OCI-M2 (cell line): ENCODE measurements around the gene CALCOCO2.
"Not testable (repeated sequence)": the region's sequence is repeated elsewhere in the genome, so short reads cannot be mapped to it uniquely, and the experiment has no call there.

Source experiments
- DNase-seq: peaks from one replicate; lab custom pipeline; 2025; ENCODE audit not compliant: unreplicated experiment; lab: John Stamatoyannopoulos, UW

Gene CALCOCO2

DNA sequence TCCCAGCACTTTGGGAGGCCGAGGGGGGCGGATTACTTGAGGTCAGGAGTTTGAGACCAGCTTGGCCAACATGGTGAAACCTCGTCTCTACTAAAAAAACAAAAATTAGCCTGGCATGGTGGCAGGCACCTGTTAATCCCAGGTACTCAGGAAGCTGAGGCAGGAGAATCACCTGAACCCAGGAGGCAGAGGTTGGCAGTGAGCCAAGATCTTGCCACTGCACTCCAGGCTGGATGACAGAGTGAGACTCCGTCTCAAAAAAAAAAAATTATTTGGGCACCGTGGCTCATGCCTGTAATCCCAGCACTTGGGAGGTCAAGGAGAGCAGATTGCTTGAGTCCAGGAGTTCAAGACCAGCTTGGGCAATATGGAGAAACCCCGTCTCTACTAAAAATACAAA lies 9.9 kb upstream of the CALCOCO2 start:
- not testable (repeated sequence) for DNase-seq

DNA sequence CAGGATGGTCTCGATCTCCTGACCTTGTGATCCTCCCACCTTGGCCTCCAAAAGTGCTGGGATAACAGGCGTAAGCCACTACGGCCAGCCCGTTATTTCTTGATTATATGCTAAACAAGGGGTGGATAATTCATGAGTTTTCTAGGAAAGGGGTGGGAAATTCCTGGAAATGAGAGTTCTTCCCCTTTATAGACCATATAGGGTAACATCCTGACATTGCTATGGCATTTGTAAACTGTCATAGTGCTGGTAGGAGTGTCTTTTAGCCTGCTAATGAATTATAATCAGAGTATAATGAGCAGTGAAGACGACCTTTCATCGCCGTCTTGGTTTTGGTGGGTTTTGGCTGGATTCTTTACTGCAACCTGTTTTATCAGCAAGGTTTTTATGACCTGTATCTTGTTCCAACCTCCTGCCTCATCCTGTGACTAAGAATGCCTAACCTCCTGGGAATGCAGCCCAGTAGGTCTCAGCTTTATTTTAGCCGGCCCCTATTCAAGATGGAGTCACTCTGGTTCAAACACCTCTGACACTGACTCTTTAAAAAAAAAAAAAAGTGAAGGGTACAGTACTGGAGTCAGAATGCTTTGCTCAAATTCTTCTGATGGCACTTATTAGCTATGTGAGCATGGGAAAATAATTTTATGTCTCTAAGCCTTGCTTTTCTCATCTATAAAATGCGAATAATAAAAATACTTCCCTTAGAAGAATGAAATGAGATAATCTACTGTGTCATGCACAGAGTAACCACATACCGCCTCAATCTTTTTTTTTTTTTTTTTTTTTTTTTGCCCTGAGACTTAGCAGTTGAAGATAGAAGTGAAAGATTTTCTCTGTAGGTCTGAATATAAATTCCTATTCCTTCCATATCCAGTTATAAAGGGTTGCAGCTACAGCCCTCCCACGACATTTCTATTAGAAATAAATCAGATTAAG lies 5.1 kb upstream of the CALCOCO2 start:
- no peak for DNase-seq

DNA sequence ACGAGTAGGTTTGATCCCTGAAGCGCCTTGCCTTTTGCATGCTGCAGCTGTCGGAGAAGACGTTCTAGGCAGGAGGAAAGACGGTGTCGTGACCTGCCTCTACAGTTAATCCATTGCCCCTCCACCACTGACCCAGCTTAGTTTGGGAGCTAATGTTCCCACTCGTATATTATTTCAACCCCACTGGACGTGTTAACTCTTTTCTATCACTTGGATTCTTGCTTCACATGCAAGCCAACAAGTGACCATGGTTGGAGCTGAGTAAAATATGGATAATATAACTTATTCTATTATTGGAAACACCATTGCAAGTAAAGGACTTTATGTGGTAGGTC lies 681 bp downstream of the CALCOCO2 start:
- no peak for DNase-seq

GRCh38 chr17:48834973-48835372 lies 4.1 kb downstream of the CALCOCO2 start:
- no peak for DNase-seq

- no peak for DNase-seq
Observed at GRCh38 chr17:48835971-48836370, 5.1 kb downstream of the CALCOCO2 start.

DNA sequence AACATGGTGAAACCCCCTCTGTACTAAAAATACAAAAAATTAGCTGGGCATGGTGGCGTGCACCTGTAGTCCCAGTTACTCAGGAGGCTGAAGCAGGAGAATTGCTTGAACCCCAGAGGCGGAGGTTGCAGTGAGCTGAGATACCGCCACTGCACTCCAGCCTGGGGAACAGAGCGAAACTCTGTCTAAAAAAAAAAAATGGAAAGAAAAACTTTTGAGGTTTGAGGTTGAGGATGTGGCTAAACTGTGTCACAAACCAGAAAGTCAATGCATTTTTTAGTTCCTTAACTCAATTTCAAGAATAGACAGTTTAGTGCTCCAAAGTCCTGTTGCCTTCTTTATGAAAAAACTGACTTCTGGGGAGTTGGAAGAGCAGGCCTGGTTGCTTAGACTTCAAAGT lies 6.6 kb downstream of the CALCOCO2 start:
- not testable (repeated sequence) for DNase-seq

DNA sequence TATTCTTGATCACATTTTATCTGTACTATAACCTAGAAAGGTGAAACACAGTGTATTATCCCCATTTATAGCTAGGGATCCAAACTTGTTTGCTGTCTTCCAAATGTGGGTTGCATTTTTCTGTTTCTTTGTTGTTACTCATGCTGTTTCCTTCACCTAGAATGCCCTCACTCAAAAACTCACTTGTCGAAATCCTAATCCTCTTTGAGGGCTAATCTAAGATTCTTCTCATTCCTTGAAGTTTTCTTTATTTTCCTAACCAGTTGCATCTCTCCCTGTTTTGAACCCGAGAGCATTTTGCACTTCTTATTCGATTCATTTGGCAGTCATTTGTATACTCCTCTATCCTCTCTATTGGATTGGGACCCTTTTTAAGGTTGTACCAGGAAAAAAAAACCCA lies 9.6 kb downstream of the CALCOCO2 start:
- no peak for DNase-seq

DNA sequence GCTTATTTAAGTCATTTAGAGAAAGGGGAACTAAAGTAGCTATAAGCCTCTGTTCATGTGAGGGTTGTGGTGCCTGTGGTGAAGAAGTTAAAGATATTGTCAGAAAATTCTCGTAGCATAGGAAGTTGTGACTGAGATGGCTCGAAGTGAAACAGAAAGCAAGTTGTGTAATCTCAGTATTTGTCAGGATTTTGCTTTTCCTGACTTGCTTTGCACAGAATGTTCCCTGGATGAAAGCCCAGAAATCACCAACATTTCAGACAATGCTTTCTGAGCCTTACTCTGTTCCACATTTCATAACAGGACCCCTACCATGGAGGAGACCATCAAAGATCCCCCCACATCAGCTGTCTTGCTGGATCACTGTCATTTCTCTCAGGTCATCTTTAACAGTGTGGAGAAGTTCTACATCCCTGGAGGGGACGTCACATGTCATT lies 10.6 kb downstream of the CALCOCO2 start:
- no peak for DNase-seq

DNA sequence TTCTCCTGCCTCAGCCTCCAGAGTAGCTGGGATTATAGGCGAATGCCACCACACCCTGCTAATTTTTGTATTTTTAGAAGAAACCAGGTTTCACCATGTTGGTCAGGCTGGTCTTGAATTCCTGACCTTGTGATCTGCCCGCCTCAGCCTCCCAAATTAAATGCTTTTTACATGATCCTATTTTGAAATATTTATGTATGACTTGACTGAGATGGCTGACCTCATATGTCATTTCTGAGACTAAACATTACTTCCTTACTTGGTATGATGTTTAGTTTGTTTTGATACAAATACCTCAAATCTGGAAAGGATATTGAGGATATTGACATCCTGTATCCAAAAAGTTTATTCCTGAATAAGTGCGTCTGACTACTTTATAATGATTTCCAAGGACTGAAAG lies 11.9 kb downstream of the CALCOCO2 start:
- no peak for DNase-seq

DNA sequence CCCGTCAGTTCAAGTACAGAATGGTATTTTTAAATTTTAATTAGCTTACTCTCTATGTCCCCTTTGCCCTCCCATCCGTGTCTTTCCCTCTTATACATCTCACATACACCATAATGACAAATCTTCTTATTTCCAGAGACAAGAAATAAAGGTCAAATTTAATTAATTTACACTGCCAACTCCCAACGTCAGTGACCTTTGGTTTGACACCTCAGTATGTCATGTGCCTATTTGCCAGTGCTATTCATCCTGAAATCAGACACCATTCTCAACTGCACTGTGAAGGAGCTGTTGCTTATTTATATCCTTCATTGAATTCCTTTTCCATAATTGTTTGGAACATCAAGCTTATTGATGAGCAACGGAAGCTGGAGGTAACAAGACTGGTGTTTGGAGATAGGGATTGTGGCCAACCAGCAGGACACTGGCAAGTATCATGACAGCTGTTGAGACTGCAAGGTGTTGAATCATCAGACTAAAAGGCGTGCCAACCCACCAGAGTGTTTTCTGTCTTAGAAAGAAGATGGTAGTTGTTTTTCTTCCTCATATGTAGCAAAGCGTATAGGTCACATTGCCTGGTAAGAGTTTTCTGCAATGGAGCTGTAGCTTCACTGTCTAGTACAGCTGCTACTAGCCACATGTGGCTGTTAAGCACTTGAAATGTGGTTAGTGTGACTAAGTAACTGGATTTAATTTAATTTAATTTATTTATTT lies 12.5 kb downstream of the CALCOCO2 start:
- DNase-seq = no peak

GRCh38 chr17:48850792-48851323 lies 20.0 kb downstream of the CALCOCO2 start:
- DNase-seq = no peak

- DNase-seq = no peak
Observed at GRCh38 chr17:48854774-48855476, 24.1 kb downstream of the CALCOCO2 start.

DNA sequence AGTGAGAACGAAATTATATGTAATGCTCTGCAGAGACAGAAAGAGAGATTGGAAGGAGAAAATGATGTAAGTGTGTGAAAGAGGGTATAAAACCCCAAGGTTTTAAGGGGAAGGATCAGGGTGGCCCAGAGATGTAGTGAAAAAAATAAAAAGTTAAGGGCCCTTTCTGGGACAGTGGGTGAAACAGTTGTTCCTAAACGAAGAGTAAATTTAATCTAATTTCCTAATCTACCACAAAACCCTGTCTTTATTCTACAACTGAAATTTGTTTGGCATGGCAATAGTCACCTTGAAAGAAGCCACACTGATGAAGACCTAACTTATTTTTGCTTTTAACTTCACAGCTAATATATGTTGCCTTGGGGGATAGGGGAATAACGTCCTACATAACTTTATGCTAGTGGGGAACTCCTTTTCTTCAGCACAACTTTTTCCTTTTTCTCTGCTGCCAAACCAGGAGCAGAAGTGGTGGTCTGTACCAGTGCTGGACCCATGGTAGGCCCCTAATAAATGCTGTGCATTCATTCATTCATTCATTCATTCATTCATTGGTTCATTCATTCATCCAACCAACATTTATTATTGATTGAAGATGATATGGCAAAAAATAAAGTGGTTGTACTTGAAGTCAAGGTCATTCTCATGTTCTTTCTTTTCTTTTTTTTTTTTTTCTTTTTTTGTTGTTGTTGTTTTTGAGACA lies 25.4 kb downstream of the CALCOCO2 start:
- no peak for DNase-seq

DNA sequence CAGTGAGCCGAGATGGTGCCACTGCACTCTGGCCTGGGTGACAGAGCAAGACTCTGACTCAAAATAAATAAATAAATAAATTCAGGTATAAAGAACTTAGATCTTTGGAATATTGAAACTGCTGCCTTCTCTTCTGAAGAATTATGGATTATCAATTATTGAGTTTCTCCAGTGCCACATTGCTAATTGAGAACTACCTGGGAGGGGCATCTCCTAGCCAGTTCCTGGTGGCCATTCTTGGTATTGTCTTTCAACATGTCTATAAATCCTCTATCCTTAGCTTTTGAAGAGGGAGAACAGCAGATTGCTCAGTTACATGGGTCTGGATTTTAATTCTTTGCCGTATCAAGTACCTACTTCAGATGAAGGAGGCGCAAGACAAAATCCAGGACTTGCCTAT lies 29.2 kb downstream of the CALCOCO2 start:
- no peak for DNase-seq

GRCh38 chr17:48860456-48860855 lies 29.6 kb downstream of the CALCOCO2 start:
- no peak for DNase-seq

- no peak for DNase-seq
Observed at GRCh38 chr17:48868916-48869500, 38.2 kb downstream of the CALCOCO2 start.

- DNase-seq = no peak
Observed at GRCh38 chr17:48869821-48870318, 39.0 kb downstream of the CALCOCO2 start.

DNA sequence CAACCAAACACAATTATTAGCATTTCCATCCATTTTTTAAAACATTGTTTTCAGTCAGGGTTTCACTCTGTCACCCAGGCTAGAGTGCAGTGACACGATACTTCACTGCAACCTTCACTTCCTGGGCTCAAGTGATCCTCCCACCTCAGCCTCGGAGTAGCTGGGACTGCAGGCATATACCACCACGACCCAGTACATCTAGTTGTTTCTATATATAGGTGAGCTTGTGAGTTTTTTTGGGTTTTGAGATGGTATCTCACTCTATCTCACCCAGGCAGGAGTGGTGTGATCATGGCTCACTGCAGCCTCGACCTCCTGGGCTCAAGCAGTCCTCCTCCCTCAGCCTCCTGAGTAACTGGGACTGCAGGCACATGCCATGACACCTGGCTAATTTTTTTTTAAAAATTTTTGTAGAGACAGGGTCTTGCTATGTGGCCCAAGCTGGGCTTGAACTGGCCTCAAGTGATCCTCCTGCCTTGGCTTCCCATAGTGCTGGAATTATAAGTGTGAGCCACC lies 40.3 kb downstream of the CALCOCO2 start:
- no peak for DNase-seq

- DNase-seq = no peak
Observed at GRCh38 chr17:48871551-48872351, 40.9 kb downstream of the CALCOCO2 start.
